GM19099 (cell line): ENCODE measurements around the gene SLC9B2.

Experiments
- POLR2A ChIP-seq: IDR thresholded peaks from 3 replicates; pipeline ENCODE4 v1.6.1; 2011; ENCODE audit warnings: low read depth; ENCODE audit not compliant: insufficient read length; ENCODE audit errors: extremely low read depth

Gene SLC9B2

DNA sequence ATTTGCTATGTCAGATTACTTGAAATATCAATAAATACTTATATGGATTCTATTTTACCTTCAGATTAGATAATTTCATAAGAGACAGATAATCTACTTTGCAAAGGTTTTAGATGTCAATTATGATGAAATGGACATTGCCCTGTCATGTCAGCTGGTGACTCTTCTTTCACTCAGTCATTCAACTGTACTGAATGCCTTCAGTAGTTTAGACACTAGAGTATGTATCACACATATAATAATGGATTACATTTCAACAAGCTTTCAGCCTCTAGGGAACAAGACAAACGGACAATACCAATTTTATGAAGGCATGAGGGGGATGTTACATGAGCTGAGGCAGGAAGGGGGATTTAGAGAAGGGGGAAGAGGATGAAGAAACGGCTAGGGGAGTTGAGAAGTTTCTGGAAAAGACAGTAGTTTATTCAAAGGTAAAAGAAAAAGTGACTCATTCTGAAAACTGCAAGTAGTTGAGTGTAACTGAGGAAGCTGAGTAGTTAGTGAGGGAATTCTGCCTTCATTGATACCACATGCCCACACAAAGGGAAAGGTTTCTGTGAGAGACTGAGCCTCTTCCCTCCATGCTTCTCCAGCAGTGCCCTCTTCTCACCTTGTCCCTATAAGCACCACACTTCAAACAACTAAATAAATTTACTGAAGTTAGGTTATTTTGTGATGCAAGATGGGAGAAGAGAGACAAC, 25.7 kb downstream of the SLC9B2 start:
- TF ChIP-seq POLR2A: no peak

DNA sequence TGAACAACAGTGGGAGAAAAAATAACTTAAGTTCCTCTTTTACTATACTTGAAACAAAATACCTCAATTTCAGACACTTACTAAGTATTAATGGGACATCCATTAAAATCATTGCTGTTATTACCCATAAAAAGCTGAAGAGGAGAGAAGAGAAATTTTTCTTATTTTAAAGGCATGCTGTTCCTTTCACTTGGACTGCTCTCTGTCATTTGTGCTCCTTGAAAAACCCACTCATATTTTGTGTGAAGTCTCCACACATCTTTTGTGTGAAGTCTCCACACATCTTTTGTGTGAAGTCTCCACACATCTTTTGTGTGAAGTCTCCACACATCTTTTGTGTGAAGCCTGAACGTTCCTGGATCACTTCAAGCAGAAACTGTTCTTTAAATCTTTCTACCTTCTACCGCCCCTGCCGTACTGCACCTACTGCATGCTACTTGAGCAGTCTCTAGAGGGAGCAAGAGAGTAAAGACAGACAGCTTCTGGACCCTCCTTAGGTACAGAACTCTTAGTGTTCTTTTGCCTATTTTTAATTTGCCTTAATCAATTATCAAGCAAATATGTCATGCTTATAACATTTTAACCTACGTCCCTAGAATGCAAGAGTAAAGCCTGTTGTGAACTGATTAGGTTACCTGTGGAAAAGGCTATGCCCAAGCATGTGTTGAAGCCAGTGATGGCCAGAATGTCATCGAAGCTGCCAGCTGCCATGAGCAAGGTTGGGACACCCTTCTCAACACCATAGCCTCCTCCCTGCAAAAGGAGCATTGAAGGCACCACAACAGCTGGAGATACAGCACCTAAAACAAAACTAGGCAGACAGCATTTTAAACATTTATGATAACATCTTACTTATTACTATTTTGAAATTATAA, 29.9 kb downstream of the SLC9B2 start:
- TF ChIP-seq POLR2A: no peak

GRCh38 chr4:103044183-103044582, 32.4 kb downstream of the SLC9B2 start:
- TF ChIP-seq POLR2A: no peak

DNA sequence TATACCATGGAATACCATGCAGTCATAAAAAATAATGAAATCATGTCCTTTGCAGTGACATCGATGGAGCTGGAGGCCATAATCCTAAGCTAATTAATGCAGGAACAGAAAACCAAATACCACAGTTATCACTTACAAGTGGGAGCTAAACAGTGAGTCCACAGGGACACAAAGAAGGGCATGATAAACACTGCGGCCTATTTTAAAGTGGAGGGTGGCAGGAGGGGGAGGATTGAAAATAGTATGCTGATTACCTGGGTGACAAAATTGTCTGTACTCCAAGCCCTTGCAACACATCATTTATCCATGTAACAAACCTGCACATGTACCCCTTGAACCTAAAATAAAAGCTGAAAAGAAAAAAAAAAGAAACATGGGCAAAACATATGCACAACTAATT, 40.4 kb downstream of the SLC9B2 start:
- TF ChIP-seq POLR2A: no peak

DNA sequence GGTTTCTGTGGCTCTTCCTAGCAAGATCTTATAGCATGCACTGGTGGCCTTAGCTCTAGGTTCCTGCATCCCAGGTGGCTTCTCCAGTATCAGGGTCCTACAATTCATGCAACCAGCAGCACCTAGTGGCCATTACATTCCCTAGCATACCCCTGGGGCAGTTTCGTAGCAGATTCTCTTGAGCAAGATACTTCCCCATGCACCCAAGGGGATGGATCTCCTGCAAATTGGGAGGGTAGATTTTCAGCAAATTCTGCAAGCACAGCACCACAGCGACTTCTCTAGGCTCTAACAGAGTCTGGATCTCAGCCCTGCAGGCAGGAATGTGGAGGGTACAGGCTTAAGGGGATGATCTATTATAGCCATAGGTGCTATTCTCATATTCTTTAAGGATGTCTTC, 44.0 kb downstream of the SLC9B2 start:
- no peak for TF ChIP-seq POLR2A

DNA sequence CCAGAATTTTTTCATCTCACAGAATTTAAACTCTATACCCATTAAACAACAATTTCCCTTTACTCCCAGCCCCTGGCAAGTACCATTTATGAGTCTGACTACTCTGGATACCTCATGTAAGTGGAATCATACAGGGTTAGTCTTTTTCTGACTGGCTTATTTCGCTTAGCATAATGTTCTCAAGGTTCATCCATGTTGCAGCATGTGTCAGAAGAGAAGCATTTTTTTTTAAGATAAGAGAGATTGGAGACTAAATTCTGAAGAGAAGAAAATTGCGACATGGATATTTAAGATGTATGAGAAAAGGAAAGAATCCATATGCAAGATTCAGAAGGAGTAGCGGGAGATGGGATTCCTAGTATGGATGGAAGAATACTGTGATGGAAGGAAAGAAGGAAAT, 45.8 kb downstream of the SLC9B2 start:
- TF ChIP-seq POLR2A: no peak

DNA sequence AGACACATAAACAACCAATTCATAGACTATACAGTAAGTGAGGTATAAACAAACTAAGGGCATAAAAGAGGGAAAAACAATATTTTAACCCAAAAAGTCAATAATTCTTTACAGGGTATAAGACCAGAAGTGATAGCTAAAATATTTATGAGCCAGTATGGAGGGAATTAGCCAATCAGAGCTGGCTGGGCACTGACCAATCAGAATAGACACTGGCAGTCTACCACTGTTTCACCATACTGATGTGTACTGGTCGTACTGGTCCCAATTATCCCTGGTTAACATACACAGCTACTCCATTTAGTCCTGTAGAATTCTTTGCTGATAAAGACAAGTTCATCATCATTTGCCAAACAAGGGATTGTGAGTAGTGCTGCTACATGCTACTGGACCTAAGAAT, 47.3 kb downstream of the SLC9B2 start:
- TF ChIP-seq POLR2A: no peak

DNA sequence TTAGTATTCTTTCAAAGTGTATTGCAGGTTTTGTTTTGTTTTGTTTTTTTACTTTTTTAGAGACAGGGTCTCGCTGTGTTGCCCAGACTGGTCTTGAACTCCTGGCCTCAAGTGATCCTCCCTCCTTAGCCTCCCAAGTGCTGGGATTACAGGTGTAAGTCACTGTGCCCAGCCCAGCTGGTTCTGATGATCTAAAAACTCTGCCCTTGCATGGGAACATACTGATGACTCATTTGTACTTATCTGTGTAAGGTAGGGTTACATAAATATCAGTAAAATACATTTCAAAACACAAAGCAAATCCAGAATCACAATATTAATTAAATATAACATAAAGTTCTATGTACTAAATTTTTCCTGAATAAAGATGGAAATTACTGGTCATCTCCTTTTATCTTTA, 49.7 kb downstream of the SLC9B2 start:
- no peak for TF ChIP-seq POLR2A

- no peak for TF ChIP-seq POLR2A
These were observed 51.6 kb downstream of the SLC9B2 start for GRCh38 chr4:103024996-103025395.

- no peak for TF ChIP-seq POLR2A
These were observed 55.4 kb downstream of the SLC9B2 start for GRCh38 chr4:103021120-103021519.

DNA sequence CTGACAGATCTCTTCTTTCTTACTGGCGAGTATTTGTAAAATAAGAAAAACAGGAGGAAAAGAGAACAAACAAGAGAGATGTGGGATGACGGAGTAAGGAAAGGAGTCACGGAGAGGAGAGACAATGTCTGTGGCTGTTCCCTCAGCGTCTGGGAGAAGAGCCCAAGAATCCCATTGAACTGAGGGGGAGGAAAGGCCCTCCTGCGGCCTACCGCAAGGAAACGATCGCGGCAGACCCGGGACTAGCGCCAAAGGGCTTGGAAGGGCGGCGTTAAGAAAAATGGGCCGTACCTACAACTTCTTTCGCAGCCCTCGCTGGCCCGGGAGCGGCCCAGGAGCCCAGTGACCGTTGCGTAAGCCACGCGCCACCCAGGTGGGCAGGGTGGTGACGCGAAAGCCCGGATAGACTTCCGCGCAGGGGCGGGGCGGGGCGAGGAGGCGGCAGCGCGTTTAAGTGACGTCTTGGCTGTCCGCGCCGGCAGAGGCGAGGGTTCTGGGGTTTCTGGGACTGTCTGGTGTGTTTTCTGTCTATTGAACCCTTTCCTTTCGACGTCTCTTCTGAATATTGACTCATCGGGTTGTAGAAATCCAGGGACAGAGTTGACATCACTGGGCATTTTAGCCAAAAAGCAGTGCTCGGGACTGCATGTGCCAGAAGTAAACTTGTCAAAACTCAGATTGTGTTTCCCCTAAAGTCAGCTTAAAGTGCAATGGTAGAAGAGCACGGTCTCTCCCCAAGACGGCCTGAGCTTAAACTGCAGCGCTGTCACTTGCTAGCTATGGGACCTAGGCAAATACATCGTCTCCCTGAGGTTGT, 57.0 kb downstream of the SLC9B2 start, which contains the start of gene SLC9B1:
TSS of gene SLC9B1 (minus strand) at position 398 of the 817 bp plus-strand sequence. CDS start 27,994 bp downstream, outside the sequence.
- peak; percentile 87 for TF ChIP-seq POLR2A

DNA sequence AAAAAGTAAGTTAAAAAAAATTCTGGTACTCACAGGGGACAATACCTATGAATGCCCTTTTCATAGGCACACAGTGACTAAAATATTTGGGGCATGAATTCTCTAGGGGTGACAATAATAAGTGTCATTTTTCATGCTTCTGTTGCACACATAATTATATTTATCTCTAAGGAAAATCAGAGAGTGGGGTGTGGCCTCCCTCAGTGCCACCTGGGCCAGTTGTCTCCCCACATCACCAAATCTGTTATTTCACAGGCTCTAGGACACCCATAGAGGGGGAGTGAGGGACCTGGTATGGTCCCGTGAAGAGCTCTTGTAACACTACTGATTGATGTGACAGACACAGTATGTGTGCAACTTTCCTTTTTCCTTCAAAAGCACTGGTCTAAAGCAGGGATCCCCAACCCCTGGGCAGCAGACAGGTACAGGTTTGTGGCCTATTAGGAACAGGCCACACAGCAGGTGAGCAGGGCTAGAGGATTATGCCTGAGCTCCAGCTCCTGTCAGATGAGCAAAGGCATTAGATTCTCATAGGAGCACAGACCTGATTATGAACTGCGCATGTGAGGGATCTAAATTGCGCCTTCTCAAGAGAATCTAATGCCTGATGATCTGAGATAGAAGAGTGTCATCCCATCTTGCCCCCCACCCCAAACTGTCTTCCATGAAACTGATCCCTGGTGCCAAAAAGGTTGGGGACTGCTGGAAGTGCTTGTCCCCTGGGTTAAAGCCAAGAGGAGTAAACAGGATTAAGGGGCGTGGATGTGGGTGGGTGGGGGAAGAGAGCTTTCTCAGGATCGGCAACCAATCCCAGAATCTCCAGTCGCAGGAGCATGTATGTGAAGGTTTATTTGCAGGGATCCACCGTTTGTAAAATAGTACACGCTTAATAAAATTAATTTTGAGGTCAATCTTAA, 57.9 kb downstream of the SLC9B2 start:
- TF ChIP-seq POLR2A: no peak

GRCh38 chr4:103012551-103012950, 64.0 kb downstream of the SLC9B2 start:
- TF ChIP-seq POLR2A: no peak

GRCh38 chr4:103012060-103012459, 64.5 kb downstream of the SLC9B2 start:
- TF ChIP-seq POLR2A: no peak
